Lung microvascular endothelial cell (primary cell): ENCODE measurements around the gene FYB1. TPM values are rescaled to one million over a fixed set of nuclear protein-coding genes. Genes with fewer than 3 reads are reported as not detected.

Source experiments
- total RNA-seq: library from RNA; depleted of rRNA; stranded (reverse); fragments of >200 nt; gene quantifications from 2 replicates; pipeline ENCODE4 v1.2.1, GENCODE V29; 2014

FYB1 gene
- total RNA-seq, 1 donor from 2014 or later: not detected

Other genes starting within 250 kb of the FYB1 start
- gene RICTOR, start 145.2 kb downstream of the FYB1 start, total RNA-seq: 22.8 and 23.3 TPM in 2 replicates
- under 0.01 TPM in 2 replicates for gene C9, start 144.9 kb upstream of the FYB1 start, total RNA-seq
- gene DAB2, start 205.4 kb upstream of the FYB1 start, total RNA-seq: 78.8 and 94.8 TPM in 2 replicates